ENCODE data around the gene HSD17B7.
A peak's percentile ranks its signal among the peaks of the same experiment; 100 is the strongest.
"Not testable (repeated sequence)": the region's sequence is repeated elsewhere in the genome, so short reads cannot be mapped to it uniquely, and the experiment has no call there.

HSD17B7 gene

DNA sequence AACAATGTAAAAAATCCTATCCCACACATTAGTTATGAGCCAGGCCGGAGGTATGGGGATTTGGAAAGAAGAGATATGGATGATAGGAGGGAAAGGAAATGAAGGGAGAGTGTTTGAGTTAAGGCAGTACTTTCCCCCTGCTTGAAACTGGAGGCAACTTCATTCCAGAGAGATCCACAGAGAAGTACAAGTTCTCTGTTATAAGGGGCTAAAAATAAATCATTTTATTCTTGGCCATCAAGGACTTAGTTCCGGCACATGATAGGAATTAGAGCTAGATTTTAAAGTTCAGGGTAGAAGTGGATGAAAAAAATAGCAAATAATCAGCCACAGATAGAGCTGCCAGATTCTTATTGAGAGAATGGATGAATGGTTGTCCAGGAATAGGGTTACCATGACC is 27.6 kb downstream of the HSD17B7 start:
- DNase-seq, result not testable (repeated sequence)

DNA sequence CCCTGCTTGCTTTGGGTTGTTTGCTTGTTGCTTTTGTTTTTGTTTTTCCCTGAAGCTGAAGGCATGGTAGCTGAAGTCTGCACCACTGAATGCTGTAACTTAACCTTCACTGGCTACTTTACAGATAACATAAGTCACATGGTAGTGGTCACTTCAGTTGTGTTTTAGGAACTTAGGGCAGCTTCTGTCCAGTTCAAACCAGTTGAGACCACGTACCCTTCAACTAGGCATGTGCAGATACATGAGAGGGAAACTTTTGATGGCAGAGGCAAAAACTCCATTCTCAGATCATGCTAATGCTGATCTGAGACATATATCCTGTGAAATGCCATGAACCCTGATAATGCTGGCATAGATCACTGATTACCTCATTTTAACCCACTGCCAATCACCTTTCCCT is 28.2 kb downstream of the HSD17B7 start:
- DNase-seq, result not testable (repeated sequence)

DNA sequence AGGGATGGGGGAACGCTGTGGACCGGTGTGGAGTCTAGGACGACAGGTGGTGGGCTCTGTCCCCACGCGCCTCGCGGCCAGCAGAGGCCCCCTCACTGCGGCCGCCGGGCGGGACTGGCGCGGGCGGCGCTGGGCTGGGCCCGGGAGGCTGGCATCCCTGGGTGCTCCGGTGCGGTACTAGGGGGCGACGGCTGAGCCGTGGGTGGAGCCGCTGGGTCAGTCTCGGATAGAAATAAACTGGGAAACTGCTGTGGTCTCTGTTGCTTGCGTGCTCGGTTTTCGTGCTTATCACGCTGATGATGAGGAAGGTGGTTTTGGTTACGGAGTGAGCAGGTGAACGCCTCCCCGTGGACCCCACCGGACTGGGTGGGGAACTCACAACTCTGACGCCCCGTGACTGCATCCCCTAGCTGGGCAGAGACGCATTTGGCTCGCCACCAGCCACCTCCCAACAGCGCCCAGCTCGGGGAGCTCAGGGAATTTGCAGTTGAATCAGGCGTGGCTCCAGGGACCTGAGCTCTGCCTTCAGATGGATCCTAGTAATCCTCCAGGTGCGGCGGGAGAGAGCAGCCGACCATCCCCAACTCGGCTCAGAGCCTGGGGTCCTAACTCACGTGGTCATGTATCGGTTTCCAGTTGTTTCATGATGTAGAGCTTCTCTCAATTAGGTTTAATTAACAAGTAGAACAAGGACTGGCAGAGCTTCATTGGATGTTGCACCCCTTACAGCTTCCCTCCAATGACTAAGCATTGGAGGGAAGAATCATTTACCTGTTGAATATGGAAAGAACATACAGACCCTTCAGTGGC is 32.1 kb downstream of the HSD17B7 start:
- no peak for DNase-seq

DNA sequence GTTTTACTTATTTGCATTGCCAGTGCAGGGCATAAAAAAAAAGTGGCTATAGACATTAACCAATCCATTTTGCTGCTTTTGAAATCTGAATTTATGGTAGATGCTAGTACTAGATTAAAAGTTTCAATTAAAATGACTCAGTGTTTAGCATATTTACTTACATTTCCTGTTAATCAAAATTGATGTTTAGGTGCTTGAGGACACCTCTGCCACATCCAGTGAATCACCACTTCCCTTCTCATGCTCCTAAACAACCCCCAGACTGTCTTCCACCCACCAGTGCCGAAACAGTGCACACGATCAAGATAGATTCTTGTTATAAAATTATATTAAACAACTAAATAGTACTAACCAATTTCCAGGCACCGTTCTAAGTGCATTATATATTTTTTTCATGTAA is 32.7 kb downstream of the HSD17B7 start:
- DNase-seq, result no peak

DNA sequence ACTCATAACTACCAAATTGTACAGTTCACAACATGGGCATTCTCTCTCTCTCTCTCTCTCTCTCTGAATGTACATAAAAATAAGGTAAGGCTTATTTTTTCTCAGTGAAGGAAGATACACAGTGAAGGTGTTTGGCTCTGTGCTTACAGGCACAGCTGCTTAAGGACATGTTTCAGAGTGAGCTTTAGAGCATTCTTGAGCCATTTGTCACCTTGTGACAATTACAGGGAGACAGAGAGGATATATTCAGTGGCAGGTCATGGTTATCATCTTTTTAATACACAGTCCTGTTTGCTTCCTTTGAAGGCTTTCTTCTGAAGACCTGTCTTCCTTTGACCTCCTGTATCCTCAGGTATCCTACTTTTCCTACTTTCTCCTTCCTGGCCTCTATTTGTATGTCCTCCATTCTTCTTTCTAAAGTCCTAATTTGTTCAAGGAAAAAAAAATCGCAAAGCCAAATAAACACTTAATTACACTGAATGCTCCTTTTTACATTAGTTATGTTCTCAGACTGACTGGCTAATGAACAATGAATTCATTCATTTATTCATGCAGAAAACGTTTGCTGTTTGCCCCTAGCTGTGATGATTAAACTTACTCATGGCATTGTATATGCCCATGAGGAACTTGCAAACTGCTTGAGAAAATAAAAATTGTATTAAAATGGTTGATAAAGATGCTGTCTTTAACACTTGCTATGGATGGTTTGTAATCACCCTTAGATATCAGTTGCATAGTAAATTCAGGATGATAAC is 33.4 kb downstream of the HSD17B7 start:
- no peak for DNase-seq

DNA sequence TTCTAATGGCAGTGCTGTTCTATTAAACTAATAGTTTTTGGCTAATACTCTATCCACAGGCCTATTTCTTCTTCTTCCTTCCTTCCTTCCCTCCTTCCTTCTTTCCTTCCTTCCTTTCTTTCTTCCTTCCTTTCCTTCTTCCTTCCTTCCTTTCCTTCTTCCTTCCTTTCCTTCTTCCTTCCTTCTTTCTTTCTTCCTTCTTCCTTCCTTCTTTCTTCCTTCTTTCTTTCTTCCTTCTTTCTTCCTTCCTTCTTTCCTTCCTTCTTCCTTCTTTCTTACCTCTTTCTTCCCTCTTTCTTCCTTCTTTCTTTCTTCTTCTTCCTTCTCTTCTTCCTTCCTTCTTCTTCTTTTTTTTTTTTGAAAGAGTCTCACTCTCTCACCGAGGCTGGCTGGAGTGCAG is 38.8 kb downstream of the HSD17B7 start:
- DNase-seq, result no peak

DNA sequence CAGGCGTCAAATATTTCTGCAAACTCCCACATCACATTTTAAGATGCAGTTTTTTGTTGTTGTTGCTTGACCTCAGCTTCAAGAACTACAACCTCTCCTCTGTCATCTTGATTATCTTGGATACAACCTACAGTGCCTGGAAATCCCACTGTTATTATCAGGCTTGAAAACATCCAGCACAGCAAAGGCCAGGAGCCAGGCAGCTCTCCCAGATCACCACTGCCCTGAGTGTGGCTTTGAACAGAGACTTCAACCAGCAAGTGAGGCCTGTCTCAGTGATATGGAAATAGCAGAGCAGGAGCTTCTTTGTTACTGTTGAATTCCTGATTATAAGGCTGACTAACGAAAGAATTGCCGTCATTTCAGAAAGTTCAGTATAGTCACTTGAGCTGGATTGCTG is 42.0 kb downstream of the HSD17B7 start:
- DNase-seq, result no peak

DNA sequence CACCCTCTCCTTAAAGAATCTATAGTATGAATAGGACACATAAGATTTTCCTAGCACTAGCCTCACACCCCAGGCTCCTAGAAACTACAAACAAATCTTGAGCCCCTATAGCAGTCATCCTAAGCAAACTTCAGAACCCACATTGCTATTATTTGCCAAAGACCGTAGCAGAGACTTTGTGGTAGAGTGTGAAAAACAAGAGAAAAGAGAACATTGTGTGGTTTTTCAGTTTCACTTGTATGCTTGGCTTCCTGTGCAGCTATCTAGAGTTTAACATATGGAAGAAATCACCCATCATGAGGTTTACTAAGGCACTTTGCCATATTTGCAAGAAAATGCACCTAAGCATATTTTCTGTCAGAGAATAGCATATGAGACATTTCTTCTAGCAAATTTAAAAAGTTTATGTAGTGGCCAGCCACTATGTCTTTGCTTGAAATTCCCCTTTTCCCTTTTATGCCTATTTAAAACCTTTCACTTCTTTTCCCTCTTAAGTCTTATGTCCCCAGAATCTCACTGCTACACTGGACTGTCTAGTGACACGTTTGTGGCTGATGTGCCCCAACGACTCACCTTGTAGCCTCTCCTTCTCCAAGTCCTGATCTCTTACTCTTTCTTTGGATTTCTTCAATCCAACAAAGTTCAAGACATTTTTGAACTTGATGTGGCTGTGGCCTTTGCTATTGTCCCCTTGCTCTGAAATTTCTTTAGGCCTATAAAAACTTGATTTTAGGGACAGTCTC is 44.8 kb downstream of the HSD17B7 start:
- DNase-seq, result no peak

DNA sequence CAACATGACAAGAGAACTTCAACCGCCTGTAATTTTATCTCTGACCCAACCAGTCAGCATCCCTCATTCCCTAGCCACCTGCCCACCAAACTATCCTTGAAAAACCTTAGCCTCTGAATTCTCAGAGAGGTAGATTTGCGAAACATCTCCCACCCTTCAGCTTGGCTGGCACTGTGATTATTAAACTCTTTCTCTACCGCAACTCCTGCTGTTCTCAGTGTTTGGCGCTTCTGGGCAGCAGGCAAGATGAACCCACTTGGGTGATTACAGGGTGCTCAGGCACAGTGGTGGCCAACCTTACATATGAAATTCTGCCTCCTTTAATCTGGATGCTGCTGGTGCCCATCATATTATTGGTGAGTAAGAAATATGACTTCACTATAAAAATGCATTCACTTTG is 48.4 kb downstream of the HSD17B7 start:
- no peak for DNase-seq

DNA sequence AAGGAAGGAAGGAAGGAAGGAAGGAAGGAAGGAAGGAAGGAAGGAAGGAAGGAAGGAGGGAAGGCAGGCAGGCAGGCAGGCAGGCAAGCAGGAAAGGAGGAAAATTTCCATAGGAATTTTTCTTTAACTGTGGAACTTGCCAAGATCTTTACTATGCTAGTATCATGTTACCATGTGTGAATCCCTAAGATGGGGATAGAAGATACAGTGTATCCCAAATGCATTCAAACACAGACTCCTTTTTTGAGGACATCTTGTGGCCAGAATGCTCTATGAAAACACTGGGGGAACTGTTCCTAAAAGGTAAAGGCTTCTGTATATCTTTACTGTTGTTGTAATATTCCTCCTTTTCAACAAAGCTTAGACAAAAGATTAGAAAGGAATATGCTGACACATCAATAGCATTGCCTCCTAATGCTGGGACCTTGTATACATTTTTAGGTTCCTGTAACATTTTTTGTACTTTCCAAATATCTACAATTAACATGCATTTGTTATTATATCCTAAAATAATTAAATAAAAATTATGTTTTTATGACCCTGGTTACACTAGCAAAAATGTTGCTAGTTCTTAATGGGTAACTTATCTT is 49.8 kb downstream of the HSD17B7 start:
- DNase-seq, result no peak

DNA sequence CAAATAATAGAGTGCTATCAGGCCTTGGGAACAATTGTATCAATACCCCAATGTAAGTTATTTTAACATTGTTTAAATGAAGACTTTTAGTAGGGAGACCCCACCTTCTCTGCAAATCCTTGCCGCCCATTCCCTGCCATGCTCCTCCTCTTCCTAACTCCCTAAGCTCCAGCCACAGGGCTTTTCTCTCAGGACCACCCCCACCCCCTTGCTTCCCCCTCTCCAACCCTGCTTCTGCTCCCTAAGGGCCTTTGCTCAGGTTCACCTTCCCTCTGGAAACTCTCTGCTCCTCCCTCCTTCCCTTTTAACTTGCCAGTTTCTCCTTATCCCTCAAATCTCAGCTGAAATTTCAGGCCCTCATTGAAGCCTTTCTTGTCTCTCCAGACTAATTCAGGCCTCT is 53.7 kb downstream of the HSD17B7 start:
- no peak for DNase-seq

DNA sequence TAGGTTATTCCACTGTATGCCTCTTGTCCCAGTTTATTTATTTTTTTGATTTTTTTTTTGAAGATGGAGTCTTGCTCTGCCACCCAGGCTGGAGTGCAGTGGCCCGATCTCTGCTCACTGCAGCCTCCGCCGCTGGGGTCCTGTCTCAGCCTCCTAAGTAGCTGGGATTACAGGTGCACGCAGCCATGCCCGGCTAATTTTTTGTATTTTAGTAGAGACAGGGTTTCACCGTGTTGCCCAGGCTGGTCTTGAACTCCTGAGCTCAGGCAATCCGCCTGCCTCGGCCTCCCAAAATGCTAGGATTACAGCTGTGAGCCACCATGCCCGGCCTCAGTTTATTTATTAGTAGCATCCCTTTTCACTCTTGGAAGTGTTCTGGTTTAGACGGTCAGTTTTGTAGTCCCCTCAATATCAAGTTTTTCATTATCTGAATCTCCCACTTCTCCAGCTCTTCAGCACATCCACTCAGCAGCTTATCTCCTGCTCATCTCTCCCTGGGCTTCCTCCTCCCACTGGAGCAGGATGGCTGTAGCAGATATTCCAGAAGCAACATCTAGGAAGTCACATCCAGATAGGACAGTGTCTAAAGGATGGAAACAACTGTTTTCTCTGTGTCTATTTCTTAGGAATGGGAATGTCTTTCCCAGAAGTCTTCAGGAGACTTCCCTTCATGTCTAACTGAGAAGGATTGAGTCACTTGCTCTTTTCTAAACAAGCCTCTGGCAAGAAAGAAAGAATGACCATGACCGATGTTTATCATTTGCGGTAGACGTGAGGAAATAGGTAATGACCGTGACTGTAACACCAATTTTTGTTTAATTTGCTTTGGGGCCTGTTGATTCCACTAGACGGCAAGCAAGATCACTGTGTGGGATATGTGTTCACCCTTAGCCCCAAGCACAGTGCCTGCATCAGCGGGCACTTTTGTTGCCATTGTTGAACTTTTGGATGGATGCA is 56.0 kb downstream of the HSD17B7 start:
- no peak for DNase-seq

DNA sequence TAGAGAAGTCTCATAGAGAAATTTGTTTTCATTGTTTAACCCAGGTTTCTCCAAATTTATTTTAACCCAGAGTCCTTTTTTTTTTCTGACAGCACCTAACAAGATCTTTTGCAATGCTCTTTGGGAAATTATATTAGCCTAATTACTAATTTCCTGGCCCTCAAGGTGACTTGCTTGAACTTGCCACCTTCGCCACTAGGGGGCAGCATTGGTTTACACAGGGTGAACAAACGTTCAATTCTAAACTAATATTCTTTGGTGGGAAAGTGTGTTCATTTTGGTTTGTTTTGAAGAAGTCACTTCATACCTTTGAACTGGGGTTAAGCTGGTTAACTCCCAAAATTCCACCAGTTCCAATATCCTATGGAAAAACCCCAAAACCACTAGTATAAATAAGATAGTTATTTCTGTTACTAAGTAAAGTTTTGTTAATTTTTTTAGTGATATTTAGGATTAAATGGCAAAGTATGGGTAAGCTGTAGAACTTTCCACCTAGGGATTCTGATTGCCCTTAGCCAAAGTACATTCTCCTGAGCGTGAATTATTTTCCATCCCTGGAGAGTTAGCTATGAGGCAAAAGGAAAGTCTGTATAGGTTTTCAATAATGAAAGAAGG is 57.4 kb downstream of the HSD17B7 start:
- no peak for DNase-seq

DNA sequence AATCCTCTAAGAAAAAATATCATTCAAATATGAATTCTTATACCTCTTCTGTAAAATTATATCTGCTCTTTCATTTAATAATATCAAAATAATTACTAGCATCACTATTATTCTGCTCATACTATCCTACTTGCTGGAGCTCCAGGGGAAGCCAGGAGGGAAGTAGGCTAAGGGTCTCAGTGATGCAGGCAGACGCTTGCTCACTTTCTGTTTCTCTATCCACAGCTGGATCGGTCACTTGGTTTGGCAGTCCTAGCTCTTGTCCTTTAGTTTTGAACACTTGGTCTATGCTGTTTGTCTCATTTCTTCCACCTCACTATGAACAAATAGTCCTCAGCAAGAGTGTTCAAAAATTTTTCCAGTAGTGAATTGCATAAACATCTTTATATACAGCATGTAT is 59.2 kb downstream of the HSD17B7 start:
- no peak for DNase-seq

DNA sequence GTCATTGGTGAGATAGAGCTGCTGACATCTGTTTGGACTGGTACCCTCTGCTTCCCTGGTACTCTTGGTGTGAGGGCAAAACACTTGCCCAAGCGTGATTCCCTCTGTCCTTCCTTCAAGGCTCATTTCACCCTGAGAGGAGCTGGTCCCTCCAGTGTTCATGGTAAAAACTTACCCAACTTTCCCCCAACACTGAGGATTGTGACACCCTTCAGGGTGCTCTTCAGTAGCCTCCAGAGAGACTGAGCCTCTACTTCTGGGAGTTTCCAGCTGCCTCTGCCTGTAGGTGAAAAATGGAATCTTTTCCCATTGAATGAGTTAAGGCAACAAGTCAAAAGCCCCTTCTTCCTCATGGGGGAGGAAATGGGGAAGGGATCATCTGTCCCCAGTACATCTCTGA is 60.8 kb downstream of the HSD17B7 start:
- DNase-seq, result no peak

DNA sequence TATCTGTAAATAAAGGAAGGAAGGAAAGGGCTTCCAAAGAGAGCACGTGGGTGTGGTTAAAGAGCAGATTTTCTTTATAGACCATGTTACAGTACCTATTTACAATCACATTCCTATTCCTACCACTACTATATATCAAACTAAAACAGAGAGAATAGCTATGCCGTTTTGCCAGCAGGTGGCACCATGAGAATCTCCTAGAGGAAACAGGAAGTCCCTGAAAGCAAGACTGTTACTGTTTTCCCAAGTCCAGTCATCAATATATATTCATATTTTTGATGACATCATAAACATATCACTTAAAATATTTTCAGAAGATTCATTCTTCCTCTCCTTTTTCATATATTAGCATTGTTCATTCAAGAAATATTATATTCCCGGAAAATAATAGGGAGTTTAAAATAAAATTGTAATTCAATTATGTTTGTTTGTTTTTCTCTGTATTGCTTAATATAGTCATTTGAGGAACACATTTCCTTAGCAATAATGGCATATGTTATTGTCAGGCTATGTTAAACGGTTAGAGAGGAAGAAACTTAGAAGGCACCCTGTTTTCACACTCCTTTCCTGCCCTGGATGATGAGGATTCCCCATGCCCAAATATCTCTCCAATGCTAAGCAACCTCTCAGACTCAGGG is 63.9 kb downstream of the HSD17B7 start:
- peak; percentile 48 for DNase-seq

DNA sequence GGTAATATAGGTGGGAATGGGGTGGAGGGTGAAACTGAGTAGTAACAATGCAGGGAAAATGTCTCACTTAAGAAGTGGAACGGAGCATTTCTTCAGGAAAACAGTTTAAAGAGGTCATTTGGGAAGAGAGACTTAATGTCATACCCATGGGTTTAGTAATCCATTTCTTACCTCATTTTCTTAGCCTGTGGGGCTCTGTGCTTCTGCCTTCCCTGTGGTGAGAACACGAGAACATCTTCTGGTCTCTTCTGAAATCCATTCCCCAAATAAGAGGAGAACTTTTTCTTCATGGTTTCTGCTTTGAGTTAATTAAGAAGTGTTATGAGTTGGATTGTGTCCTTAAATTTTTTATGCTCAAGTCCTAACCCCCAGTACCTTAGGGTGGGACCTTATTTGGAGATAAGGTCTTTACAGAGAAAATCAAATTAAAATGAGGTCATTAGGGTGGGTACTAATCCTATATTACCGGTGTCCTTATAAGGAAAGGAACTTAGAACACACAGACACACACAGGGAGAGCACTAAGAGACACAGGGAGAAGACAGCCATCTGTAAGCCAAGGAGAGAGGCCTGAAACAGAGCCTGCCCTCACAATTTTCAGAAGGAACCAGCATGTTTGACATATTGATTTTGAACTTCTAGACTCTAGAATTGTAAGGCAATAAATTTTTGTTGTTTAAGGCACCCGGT is 65.1 kb downstream of the HSD17B7 start:
- DNase-seq, result no peak

DNA sequence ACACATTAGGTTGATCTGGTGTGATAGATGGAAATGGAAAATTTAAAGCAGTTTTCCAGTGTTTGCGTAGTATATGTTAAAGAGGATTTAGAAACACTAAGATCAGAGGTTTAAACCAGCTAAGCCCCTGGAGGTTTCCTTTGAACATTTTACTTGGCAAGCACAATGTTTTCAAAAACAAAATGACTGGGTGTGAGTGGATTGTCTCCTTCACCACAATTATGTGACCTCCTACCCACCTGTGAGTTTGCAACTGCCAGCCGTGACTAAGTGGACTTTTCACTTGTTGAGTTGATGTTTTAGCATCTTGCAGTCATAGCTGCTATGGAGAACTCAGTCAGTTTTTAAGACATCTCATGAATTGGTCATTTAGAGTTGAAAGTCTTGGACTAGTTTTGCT is 65.8 kb downstream of the HSD17B7 start:
- no peak for DNase-seq

DNA sequence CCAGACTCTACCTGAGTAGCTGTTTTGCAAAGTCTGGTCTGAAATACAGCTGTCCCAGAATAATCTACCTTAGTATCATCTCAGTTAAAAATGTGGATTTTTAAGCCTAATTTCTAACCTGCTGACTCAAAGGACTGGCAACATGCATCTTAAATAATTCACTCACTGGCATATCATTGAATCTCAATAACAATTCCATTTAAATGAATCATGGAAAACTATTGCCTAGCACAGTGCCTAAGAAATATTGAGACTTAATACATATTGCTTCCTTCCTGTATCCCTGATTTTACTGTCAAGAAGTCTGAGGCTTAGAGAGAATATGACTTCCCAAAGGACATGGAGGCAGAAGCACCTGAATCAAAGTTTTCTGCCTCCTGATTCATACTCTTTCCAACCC is 67.3 kb downstream of the HSD17B7 start:
- DNase-seq, result no peak

DNA sequence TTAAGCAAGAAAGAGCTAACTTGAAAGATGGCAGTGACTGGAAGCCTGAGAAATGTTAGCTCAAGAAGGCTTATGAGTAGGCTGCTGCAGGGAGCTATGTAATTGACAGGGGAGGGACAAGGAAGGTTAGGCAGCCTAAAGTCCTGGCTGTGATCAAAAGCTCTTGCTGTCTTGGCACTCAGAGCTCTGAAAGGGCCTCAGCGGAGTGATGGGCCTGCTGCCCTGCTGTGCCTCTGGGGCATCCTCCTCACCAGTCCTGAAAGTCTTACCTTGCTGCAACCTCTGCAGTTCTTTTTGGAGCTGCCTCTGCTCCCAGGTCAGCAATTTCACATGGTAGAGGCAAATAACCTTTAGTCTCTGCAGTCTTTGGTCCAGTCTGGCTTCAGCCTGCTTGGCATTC is 68.7 kb downstream of the HSD17B7 start:
- DNase-seq, result no peak

DNA sequence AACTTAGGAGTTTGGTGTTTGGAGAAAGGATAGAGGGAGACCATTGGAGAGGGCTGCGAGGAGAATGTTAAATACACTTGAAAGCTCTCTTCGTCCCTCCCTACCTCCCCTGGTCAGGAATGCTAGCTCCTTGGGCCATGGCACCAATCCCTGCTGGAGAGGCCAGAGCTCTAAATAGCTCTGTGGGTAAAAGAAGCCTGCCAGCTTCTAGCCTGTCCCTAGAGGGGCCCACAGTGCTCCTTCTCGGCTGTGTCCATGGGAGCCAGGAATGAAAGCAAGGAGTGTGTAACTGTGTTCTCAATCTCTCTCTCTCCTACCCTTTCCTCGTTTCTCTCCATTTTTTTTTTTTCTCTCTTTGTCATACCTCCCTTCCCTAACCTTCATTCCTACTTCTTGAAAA is 70.6 kb downstream of the HSD17B7 start, which contains the start of gene CCDC190:
TSS of gene CCDC190 (minus strand) at position 75 of the 400 bp plus-strand sequence. CDS start 1,529 bp downstream, outside the sequence.
- no peak for DNase-seq

All from NCI-H187 treated with DMSO at 0.1 percent for 48 hours (cell line).